ENCODE measurements around the gene ELL2.

- TF ChIP-seq CTCF (conservative IDR thresholded peaks at IDR 0.05 in 1 of 2, IDR thresholded peaks at IDR 0.05 in 1 of 2; ENCODE audit: low read depth in 1 of 2, low read length in 2 of 2) (no peak), EZH2 (IDR thresholded peaks at IDR 0.05; ENCODE audit: low read length, missing control alignments) (no peak)
Observed at GRCh38 chr5:95989283-95990048, 27.8 kb upstream of the ELL2 start.

Data from fibroblast of lung (primary cell).